Measurements from ENCODE around the gene ACTN1.

ACTN1 gene

DNA sequence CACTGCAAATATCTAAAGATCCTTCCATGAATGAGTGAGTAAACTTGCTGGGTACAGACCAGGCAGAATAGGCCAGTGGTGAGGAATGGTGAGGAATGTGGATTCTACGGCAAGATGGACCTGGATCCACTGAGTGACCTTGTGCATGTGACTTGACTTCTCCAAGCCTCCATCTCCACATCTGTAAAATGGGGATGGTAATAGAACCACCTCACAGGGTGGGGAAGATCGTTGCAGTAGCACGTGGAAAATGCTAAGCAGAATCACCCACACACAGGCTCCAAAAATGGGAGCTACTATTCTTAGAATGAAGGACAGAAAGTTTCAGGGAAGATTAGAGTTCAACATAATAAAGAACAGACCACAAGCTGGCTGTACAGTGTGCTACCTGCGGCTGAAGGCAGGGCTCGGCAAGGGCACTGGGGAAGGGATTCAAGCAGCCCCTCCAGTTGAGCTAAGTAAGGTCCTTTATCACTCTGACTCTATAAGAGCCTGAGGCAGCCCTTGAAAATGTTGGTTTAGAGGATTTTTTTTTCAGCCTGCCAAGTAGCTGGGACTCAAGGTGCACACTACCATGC, 47.5 kb downstream of the ACTN1 start:
- no peaks in the 10 kb centered on the region for H3K27me3 ChIP-seq
- peak overlapping the region; percentile 10 to 37 for H3K4me3 ChIP-seq (ENCODE audit: low read depth in 1 of 2, low read length in 1 of 2)
- no peaks in the 10 kb centered on the region for H3K36me3 ChIP-seq
- no peak for TF ChIP-seq CTCF (IDR thresholded peaks at IDR 0.05)
- peaks cover 100% of the 10 kb centered on the region in 2 experiments for H3K4me1 ChIP-seq (ENCODE audit: control insufficient read depth in 1 of 2, insufficient read depth in 1 of 2, low read depth in 1 of 2, low read length in 1 of 2)
- H3K27ac ChIP-seq: peak overlapping the region; percentile 97
- no peaks in the 10 kb centered on the region for H3K9me3 ChIP-seq

- H3K27ac ChIP-seq: peak overlapping the region; percentile 97
- peaks cover 100% of the 10 kb centered on the region in 2 experiments for H3K4me1 ChIP-seq (ENCODE audit: control insufficient read depth in 1 of 2, insufficient read depth in 1 of 2, low read depth in 1 of 2, low read length in 1 of 2)
- TF ChIP-seq CTCF (IDR thresholded peaks at IDR 0.05): no peak
- no peaks in the 10 kb centered on the region for H3K36me3 ChIP-seq
- peak overlapping the region; percentile 10 to 37 for H3K4me3 ChIP-seq (ENCODE audit: low read depth in 1 of 2, low read length in 1 of 2)
- no peaks in the 10 kb centered on the region for H3K9me3 ChIP-seq
- no peaks in the 10 kb centered on the region for H3K27me3 ChIP-seq
These were observed 48.0 kb downstream of the ACTN1 start for GRCh38 chr14:68931063-68931462.

- Histone ChIP-seq H3K27me3 (no peaks in the 10 kb centered on the region), H3K4me3 (ENCODE audit: low read depth in 1 of 2, low read length in 1 of 2) (peak overlapping the region; percentile 58), H3K27ac (peak overlapping the region; percentile 97), H3K4me1 (ENCODE audit: control insufficient read depth in 1 of 2, insufficient read depth in 1 of 2, low read depth in 1 of 2, low read length in 1 of 2) (peaks cover 100% of the 10 kb centered on the region in 2 experiments), H3K36me3 (peaks cover 6% of the 10 kb centered on the region), H3K9me3 (no peaks in the 10 kb centered on the region)
- no peak for TF ChIP-seq CTCF (IDR thresholded peaks at IDR 0.05)
These were observed 49.3 kb downstream of the ACTN1 start for GRCh38 chr14:68929623-68930307.

DNA sequence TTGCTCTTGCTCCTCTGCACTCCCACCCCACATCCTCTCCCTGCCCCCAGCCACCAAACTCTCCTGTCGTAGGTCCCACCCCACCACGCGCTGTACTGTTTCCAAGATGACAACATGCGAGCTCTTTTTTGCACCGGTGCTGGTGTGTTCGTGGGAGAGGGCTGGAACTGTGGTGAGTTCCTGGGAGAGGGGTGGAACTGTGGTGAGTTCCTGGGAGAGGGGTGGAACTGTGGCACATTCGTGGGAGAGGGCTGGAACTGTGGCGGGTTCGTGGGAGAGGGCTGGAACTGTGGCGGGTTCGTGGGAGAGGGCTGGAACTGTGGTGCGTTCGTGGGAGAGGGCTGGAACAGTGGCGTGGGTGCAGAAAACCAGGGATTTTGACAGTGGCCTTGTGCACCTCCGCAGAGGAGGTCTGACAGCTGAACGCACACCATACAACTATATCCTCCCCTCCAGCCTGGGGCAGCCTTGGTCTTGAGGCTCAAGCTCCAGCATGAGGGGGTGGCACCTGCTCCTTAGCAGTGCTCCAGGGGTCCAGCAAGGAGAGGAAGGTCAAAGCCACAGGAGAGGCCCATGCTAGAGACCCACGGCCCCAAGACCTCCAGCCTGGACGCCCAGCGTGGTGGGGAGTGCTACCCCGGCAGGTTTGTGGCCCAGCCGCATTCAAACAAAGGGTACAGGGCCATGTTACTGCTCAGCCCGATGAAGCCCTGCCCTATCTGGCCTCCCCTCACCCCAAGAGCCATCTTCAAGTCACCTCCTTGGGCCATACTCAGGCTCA, 50.1 kb downstream of the ACTN1 start:
- H3K36me3 ChIP-seq: peaks cover 9% of the 10 kb centered on the region
- H3K27me3 ChIP-seq: no peaks in the 10 kb centered on the region
- H3K4me1 ChIP-seq (ENCODE audit: control insufficient read depth in 1 of 2, insufficient read depth in 1 of 2, low read depth in 1 of 2, low read length in 1 of 2): peaks cover 100% of the 10 kb centered on the region in 2 experiments
- TF ChIP-seq CTCF (IDR thresholded peaks at IDR 0.05): no peak
- H3K4me3 ChIP-seq (ENCODE audit: low read depth in 1 of 2, low read length in 1 of 2): peak overlapping the region; percentile 58
- H3K9me3 ChIP-seq: no peaks in the 10 kb centered on the region
- H3K27ac ChIP-seq: peak overlapping the region; percentile 97

- peak overlapping the region; percentile 58 for H3K4me3 ChIP-seq (ENCODE audit: low read depth in 1 of 2, low read length in 1 of 2)
- peak; percentile 18 for TF ChIP-seq CTCF (IDR thresholded peaks at IDR 0.05)
- H3K4me1 ChIP-seq (ENCODE audit: control insufficient read depth in 1 of 2, insufficient read depth in 1 of 2, low read depth in 1 of 2, low read length in 1 of 2): peaks cover 100% of the 10 kb centered on the region in 2 experiments
- H3K27ac ChIP-seq: peak overlapping the region; percentile 97
- peaks cover 12% of the 10 kb centered on the region for H3K36me3 ChIP-seq
- H3K27me3 ChIP-seq: no peaks in the 10 kb centered on the region
- no peaks in the 10 kb centered on the region for H3K9me3 ChIP-seq
These were observed 51.0 kb downstream of the ACTN1 start for GRCh38 chr14:68927956-68928675.
